Activated CD4-positive, CD25-positive, alpha-beta regulatory T cell treated with anti-CD3 and anti-CD28 coated beads, Interleukin-2, amount 50 U/mL, for 16 hours (primary cell): ENCODE data around the gene CCDC12.

Experiments used
- DNase-seq: peaks from one replicate; pipeline ENCODE4 v3.0.0-alpha.2; 2020; ENCODE audit warnings: low read depth, low spot score

The CCDC12 gene

GRCh38 chr3:46939578-46940445 lies 36.7 kb downstream of the CCDC12 start:
- no peak for DNase-seq

- DNase-seq: no peak
Observed at GRCh38 chr3:46938118-46938517, 38.4 kb downstream of the CCDC12 start.

- no peak for DNase-seq
Observed at GRCh38 chr3:46936733-46937250, 39.8 kb downstream of the CCDC12 start.

- no peak for DNase-seq
Observed at GRCh38 chr3:46935989-46936558, 40.5 kb downstream of the CCDC12 start.

GRCh38 chr3:46935168-46935858 lies 41.2 kb downstream of the CCDC12 start:
- DNase-seq: no peak

GRCh38 chr3:46934498-46935167 lies 41.9 kb downstream of the CCDC12 start:
- DNase-seq: no peak

- no peak for DNase-seq
Observed at GRCh38 chr3:46934072-46934471, 42.5 kb downstream of the CCDC12 start.

- DNase-seq: no peak
Observed at GRCh38 chr3:46933261-46933660, 43.3 kb downstream of the CCDC12 start.

- no peak for DNase-seq
Observed at GRCh38 chr3:46932455-46933225, 43.9 kb downstream of the CCDC12 start.

- DNase-seq: no peak
Observed at GRCh38 chr3:46931631-46932331, 44.8 kb downstream of the CCDC12 start.

GRCh38 chr3:46930945-46931403 lies 45.6 kb downstream of the CCDC12 start:
- no peak for DNase-seq

GRCh38 chr3:46930166-46930944 lies 46.2 kb downstream of the CCDC12 start:
- no peak for DNase-seq

GRCh38 chr3:46929324-46929723 lies 47.2 kb downstream of the CCDC12 start:
- no peak for DNase-seq

GRCh38 chr3:46928282-46928681 lies 48.3 kb downstream of the CCDC12 start:
- no peak for DNase-seq

- no peak for DNase-seq
Observed at GRCh38 chr3:46927718-46928073, 48.8 kb downstream of the CCDC12 start.

- no peak for DNase-seq
Observed at GRCh38 chr3:46926871-46927717, 49.5 kb downstream of the CCDC12 start.

- no peak for DNase-seq
Observed at GRCh38 chr3:46926447-46926846, 50.1 kb downstream of the CCDC12 start.

GRCh38 chr3:46926039-46926438 lies 50.5 kb downstream of the CCDC12 start:
- no peak for DNase-seq

GRCh38 chr3:46925585-46925934 lies 51.0 kb downstream of the CCDC12 start:
- no peak for DNase-seq
